HG03064 (cell line): Measurements from ENCODE around the gene ARPC1A.
"Not testable (repeated sequence)": the region's sequence is repeated elsewhere in the genome, so short reads cannot be mapped to it uniquely, and the experiment has no call there.

Experiments
- ATAC-seq: cut with Tn5 transposase; IDR thresholded peaks from one replicate; pipeline ENCODE4 v1.9.1; 2021; ENCODE audit warnings: low read depth; ENCODE audit not compliant: unreplicated experiment

ARPC1A gene

GRCh38 chr7:99385564-99385963 is 59.9 kb downstream of the ARPC1A start:
- ATAC-seq, result no peak

GRCh38 chr7:99386584-99387238 is 61.0 kb downstream of the ARPC1A start:
- ATAC-seq, result no peak

- ATAC-seq, result not testable (repeated sequence)
Measured at GRCh38 chr7:99387239-99387635, 61.5 kb downstream of the ARPC1A start.

GRCh38 chr7:99387912-99388311 is 62.2 kb downstream of the ARPC1A start:
- no peak for ATAC-seq

- no peak for ATAC-seq
Measured at GRCh38 chr7:99389772-99390171, 64.1 kb downstream of the ARPC1A start.

GRCh38 chr7:99390941-99391602 is 65.4 kb downstream of the ARPC1A start:
- ATAC-seq, result no peak

- ATAC-seq, result no peak
Measured at GRCh38 chr7:99392046-99392445, 66.3 kb downstream of the ARPC1A start.

GRCh38 chr7:99392659-99393354 is 67.1 kb downstream of the ARPC1A start:
- peak; percentile 52 for ATAC-seq

- no peak for ATAC-seq
Measured at GRCh38 chr7:99393355-99394187, 67.9 kb downstream of the ARPC1A start.

GRCh38 chr7:99394188-99394502 is 68.4 kb downstream of the ARPC1A start:
- no peak for ATAC-seq

- no peak for ATAC-seq
Measured at GRCh38 chr7:99395616-99396327, 70.1 kb downstream of the ARPC1A start.

GRCh38 chr7:99396418-99397296 is 71.0 kb downstream of the ARPC1A start:
- ATAC-seq, result no peak

- ATAC-seq, result no peak
Measured at GRCh38 chr7:99397297-99397983, 71.7 kb downstream of the ARPC1A start.

GRCh38 chr7:99398891-99399445 is 73.3 kb downstream of the ARPC1A start:
- no peak for ATAC-seq

GRCh38 chr7:99399597-99399996 is 73.9 kb downstream of the ARPC1A start:
- ATAC-seq, result no peak

- no peak for ATAC-seq
Measured at GRCh38 chr7:99402854-99403253, 77.2 kb downstream of the ARPC1A start.

GRCh38 chr7:99403764-99404163 is 78.1 kb downstream of the ARPC1A start:
- ATAC-seq, result no peak

- ATAC-seq, result no peak
Measured at GRCh38 chr7:99404235-99404976, 78.7 kb downstream of the ARPC1A start.
